Brain pericyte (primary cell): ENCODE data around the gene CA10.

Experiments used
- DNase-seq: peaks from one replicate; pipeline ENCODE4 v3.0.0-alpha.2; 2012; ENCODE audit warnings: low read depth, low spot score

CA10 gene

DNA sequence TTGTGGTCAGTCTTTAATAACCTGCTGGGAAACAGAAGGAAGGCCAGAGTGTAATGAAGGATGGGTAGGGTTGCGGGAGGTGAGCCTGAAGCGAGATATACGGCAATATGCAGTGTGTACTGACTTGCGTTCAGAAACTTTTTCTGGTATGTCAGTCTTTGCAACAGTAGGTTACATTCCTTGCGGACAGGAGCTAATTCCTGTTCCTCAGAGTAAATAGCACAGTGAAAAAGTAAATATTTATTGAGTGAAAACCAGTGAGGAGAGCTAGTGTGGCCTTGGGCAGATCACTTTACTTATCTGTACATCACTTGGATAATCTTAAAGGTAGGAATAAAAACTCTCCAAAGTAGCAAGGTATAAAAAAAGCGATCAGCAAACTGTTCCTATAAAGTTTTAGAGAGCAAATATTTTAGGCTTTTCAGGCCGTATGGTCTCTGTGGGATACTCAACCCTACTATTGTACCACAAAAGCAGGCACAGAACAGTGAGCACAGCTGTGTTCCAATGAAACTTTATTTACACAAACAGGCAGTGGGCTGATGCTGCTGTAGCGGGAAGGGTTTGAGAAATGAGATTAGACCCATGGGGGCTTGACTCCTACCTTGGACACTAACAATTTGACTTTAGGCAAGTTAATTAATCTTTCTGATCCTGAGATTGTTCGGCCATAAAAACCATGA is 550.1 kb downstream of the CA10 start:
- DNase-seq: no peak

DNA sequence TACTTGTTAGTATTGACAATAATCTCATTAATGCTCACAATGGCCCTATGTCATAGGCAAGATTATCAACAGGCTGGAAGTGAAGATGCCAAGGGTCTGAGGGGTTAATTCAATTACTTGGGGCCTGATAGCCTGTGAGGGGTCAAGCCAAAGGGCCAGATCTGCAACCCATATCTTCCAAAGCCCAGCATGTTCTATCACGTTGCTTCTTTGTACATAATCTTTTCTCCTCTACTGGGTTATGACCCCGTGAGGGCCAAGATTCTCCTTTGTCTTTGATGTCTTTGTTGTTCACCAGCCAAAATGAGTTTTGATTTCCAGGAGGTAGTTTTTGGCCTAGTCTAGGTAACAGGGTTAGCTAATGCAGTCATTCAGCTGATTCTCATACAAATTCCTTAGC is 551.0 kb downstream of the CA10 start:
- no peak for DNase-seq

- DNase-seq: no peak
Measured at GRCh38 chr17:51604299-51605020, 554.1 kb downstream of the CA10 start.

DNA sequence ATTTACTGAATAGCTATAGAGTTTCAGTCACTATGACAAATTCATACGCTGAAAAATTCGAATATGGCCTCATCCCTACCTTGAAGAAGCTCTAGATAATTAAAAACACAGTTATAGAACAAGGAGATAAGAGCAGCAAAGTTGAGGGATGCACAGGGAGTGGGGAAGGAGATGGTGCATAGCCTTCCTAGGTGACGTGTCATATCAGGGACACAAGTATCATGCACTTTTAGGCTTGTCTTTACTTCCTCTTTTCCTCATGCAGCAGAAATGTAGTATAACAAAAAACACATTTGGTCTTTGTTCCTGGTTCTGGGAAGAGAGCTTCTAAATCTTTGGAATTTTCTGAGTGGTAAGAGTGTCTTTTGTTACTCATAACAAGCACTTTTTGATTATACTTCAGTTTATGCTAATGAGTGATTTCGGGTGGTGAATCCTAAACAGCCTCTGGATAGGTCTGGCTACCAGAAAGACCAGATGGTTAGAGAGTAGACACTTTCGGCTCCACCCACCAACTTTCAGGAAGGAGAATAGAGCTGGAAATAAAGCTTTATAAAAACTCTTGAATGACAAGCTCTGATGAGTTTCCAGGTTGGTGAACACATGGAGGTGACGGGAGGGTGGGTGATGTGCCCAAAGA is 556.8 kb downstream of the CA10 start:
- no peak for DNase-seq

DNA sequence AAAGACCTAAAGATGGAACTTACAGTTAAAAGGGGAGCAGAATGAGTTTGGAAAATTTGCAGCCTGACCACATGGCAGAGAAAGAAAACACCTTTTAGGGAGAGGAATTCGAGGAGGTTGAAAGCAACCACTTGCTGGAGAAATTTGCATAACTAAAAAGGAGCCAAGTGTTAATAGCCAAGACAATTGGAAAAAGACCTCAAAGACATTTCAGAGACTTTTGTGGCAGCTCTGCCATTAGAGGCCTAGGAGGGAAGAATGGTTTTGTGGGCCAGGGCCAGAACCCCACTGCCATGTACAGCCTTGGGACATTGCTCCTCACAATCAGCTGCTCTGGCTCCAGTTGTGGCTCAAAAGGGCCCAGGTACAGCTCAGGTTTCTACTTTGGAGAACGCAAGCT is 559.7 kb downstream of the CA10 start:
- DNase-seq: no peak

DNA sequence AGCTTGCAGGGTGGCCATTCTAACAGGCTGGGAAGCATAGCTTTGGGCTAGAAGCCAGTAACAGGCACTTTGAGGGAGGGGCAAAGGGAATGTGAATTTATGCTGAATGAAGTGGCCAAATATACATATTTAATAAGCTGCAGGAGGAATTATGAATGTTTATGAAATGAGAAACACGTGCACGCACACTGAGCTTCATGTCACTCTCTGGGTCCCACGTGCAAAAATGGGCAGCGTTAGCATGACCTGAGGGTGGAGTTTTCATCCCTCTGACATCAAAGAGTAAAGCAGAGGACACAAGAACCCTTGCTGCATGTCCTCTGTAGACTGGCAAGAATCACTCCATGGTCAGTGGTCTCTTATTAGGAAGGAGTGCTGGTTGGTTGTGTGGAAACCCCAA is 561.2 kb downstream of the CA10 start:
- no peak for DNase-seq

GRCh38 chr17:51595826-51596398 is 562.6 kb downstream of the CA10 start:
- no peak for DNase-seq

GRCh38 chr17:51590071-51590656 is 568.4 kb downstream of the CA10 start:
- DNase-seq: no peak

DNA sequence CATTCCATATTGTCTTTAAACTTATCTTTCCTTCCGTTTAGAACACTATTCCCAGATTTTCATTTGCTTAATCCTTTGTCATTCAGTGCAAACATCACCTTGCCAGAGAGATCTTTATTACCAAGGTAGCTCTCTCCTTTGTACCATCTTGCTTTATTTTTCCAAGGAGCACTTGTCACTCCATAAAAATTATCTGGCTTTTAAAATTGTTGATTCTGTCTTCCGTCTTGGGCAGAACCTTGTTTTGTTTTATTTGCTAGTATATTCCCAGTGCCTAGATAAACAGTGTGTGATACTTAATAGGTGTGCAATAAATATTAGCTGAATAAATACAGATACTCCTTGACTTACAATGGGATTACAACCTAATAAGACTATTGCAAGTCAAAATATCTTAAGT is 570.5 kb downstream of the CA10 start:
- DNase-seq: no peak

- no peak for DNase-seq
Measured at GRCh38 chr17:51587516-51587915, 571.0 kb downstream of the CA10 start.

GRCh38 chr17:51585514-51586104 is 572.9 kb downstream of the CA10 start:
- DNase-seq: no peak

DNA sequence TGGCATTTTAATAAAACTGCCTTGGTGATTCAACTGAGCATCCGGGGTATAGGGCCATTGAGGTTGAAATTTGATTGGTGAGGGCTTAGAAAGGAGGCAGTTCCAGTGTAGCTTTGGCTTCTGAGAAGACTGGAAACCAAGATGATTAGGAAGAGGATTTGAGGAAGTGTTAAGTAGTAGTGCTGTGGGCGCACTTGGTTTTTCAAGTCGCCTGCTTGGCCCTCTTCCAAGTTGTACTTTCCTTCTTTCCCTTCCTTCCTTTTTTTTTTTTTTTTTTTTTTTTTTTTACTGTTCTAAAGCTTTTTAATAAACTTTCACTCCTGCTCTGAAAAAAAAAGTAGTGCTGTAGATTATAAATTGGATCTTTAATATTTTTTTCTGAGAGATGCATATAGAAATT is 577.6 kb downstream of the CA10 start:
- DNase-seq: no peak
